ENCODE results near the gene TNFRSF12A.

TNFRSF12A gene

DNA sequence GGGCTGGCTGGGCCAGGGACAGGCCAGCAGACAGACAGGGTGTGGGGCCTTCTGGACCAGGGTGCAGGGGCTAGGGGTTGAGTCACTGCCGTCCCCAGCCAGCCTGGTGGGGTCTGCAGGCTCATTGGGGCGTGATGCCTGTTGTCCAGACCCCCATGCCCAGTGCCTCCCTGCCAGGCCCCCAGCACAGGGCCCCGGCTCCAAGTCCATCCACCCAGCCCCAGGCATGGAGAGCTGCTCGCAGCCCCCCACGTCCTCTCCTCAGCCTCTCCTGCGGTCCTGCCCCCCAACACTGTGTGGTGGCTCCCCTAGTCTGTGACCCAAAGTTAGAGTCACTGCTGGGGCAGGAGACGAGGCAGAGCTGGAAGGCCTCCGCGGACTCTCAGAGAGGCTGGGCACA, 32.9 kb upstream of the TNFRSF12A start:
- no peaks in the 10 kb centered on the region for H3K27me3 ChIP-seq (ENCODE audit: control insufficient read depth, insufficient read depth, low read length)

DNA sequence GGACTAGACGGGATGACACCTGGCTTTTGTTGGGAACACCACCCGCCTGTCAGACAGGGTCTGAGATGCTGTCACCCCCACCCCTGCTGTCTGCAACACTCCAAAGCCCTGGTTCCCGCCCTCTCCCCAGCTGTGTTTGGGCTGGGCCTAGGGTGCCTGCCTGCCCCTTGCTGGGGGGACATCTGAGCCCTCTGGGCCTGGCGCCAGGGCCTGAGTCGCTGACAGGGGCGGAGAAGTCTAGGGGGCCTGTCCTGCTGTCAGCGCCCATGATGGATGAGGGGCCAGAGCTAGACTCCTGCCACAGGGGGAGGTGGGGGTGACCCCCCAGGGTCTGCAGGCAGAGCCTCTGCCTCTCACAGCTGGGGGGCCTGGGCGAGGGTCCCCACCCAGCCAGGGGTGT, 32.3 kb upstream of the TNFRSF12A start:
- no peak overlapping the region for H3K9ac ChIP-seq (ENCODE audit: low read depth, low read length)
- no peak overlapping the region for H3K4me3 ChIP-seq (ENCODE audit: low read depth, low read length)
- no peaks in the 10 kb centered on the region for H3K27me3 ChIP-seq (ENCODE audit: control insufficient read depth, insufficient read depth, low read length)
- H3K36me3 ChIP-seq (ENCODE audit: control insufficient read depth, insufficient read depth, low read length), result no peaks in the 10 kb centered on the region
- no peaks in the 10 kb centered on the region for H3K9me3 ChIP-seq (ENCODE audit: control insufficient read depth, insufficient read depth, low read length)
- peaks cover 19% of the 10 kb centered on the region for H3K4me1 ChIP-seq (ENCODE audit: control insufficient read depth, insufficient read depth, low read length)
- H3K27ac ChIP-seq (ENCODE audit: low read depth, low read length), result no peak overlapping the region

More for the DNA sequence above, 32.9 kb upstream of the TNFRSF12A start:
- Histone ChIP-seq H3K9ac (ENCODE audit: low read depth, low read length) (no peak overlapping the region), H3K4me1 (ENCODE audit: control insufficient read depth, insufficient read depth, low read length) (peaks cover 21% of the 10 kb centered on the region), H3K27ac (ENCODE audit: low read depth, low read length) (no peak overlapping the region), H3K36me3 (ENCODE audit: control insufficient read depth, insufficient read depth, low read length) (no peaks in the 10 kb centered on the region), H3K4me3 (ENCODE audit: low read depth, low read length) (no peak overlapping the region), H3K9me3 (ENCODE audit: control insufficient read depth, insufficient read depth, low read length) (no peaks in the 10 kb centered on the region)

DNA sequence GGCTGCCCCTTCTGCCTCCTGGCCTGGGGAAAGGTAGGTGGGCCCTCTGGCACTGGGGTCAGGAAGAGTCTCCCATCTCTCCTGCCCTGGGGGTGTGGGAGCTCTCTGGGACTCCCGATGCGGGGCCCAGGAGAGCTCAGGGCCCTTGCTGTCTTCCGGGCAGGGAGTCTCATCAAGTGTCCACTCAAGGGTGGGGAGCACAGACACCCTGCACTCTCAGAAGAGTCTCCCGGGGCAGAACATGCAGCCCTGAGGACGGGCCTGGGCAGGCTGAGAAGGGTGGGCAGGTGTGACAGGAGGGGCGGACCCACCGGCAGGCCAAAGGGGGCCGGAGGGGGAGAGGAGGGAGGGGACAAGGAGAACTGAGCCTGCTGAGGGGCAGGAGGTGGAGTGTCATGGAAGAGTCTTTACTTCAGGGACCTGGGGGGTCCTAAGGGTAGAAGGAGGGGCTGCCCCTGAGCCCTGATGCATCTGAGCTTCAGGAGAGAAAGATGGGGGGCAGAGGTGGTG, 31.5 kb upstream of the TNFRSF12A start:
- Histone ChIP-seq H3K4me1 (ENCODE audit: control insufficient read depth, insufficient read depth, low read length) (peaks cover 16% of the 10 kb centered on the region), H3K9ac (ENCODE audit: low read depth, low read length) (no peak overlapping the region), H3K36me3 (ENCODE audit: control insufficient read depth, insufficient read depth, low read length) (no peaks in the 10 kb centered on the region), H3K4me3 (ENCODE audit: low read depth, low read length) (no peak overlapping the region), H3K9me3 (ENCODE audit: control insufficient read depth, insufficient read depth, low read length) (no peaks in the 10 kb centered on the region), H3K27me3 (ENCODE audit: control insufficient read depth, insufficient read depth, low read length) (no peaks in the 10 kb centered on the region), H3K27ac (ENCODE audit: low read depth, low read length) (no peak overlapping the region)

DNA sequence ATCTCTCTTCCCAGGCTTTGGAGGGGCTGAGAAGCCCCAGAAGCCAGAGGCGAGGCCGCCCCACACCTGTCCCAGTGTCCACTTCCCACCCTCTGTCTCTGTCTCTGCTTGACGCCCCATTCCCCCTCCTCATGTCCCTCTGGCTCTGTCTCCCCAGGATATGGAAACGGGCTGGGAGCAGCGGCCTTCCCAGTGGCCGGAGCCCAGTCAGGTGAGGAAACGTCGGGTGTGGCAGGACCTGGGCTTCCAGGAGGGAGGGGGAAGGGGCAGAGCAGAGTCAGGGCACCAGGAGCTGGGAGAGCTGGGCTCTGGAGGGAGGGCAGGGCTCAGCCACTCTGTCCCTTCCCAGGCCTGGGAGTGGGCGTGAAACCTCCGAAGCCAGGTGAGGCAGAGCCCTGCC, 29.3 kb upstream of the TNFRSF12A start:
- H3K27ac ChIP-seq (ENCODE audit: low read depth, low read length), result no peak overlapping the region
- H3K36me3 ChIP-seq (ENCODE audit: control insufficient read depth, insufficient read depth, low read length), result no peaks in the 10 kb centered on the region
- no peaks in the 10 kb centered on the region for H3K9me3 ChIP-seq (ENCODE audit: control insufficient read depth, insufficient read depth, low read length)
- no peaks in the 10 kb centered on the region for H3K27me3 ChIP-seq (ENCODE audit: control insufficient read depth, insufficient read depth, low read length)
- H3K4me3 ChIP-seq (ENCODE audit: low read depth, low read length), result no peak overlapping the region
- H3K9ac ChIP-seq (ENCODE audit: low read depth, low read length), result no peak overlapping the region
- H3K4me1 ChIP-seq (ENCODE audit: control insufficient read depth, insufficient read depth, low read length), result peaks cover 16% of the 10 kb centered on the region

DNA sequence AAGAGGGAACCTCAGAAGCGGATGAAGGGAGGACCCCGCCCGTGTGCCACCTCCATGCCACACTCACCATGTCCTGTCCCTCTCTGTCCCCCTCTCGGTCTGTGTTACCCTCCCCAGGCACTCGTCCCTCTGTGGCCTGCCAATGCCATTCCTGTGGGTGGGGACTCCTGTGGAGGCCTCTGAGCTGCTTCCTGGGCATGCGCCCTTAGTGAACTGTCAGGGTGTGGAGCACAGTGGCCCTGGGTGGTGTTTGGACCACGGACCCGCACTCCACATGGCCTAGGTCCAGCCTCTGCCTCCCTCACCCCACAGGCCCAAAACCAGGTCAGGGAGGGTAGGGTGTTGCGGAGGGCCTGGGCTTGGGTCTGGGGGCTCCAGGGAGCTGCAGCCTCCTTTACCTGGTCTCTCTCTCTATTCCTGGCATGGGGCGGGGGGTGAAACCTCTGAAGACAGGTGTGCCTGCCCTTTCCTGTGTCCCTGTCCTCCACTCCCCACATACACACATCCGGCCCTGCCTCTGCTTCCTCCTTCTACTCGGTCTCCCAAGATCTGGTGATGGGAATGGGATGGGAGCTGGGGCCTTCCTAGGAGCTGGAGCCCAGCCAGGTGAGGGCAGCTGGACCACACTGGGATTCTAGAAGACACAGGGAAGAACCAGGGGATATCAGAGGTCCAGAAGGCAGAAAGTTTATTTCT, 28.5 kb upstream of the TNFRSF12A start:
- no peak overlapping the region for H3K9ac ChIP-seq (ENCODE audit: low read depth, low read length)
- H3K36me3 ChIP-seq (ENCODE audit: control insufficient read depth, insufficient read depth, low read length), result no peaks in the 10 kb centered on the region
- H3K27ac ChIP-seq (ENCODE audit: low read depth, low read length), result no peak overlapping the region
- no peaks in the 10 kb centered on the region for H3K9me3 ChIP-seq (ENCODE audit: control insufficient read depth, insufficient read depth, low read length)
- no peak overlapping the region for H3K4me3 ChIP-seq (ENCODE audit: low read depth, low read length)
- H3K4me1 ChIP-seq (ENCODE audit: control insufficient read depth, insufficient read depth, low read length), result peaks cover 17% of the 10 kb centered on the region
- H3K27me3 ChIP-seq (ENCODE audit: control insufficient read depth, insufficient read depth, low read length), result no peaks in the 10 kb centered on the region

DNA sequence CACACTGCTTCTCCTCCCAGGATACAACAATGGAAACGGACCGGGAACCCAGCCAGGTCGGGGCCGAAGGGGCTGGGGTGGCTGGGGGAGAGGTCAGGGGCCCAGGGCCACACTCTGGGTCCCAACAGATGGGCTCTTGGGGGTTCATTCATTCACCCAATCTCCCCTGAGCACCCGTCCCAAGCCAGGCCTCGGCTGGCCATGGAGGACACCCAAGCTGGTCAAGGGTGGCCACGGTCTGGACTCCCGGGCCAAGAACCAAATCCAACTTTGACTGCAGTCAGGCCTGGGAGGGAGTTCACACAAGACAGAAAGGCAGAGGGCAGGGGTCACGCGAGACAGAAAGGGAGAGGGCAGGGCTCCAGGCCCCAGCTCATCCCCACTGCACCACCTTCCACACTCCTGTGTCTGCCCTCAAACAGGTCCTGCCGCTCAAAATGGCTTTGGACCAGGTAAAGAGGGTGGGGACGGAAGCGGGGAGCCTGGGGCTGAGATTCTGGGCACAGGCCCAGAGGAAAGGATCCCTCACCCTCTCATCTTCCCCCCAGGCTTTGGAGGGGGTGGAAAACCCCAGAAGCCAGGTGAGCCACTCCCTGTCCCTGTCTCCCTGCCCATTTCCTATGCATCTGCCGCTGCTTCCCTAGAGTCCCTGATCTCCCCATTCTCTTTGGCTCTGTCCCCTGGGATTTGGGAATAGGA, 27.6 kb upstream of the TNFRSF12A start:
- Histone ChIP-seq H3K9ac (ENCODE audit: low read depth, low read length) (no peak overlapping the region), H3K36me3 (ENCODE audit: control insufficient read depth, insufficient read depth, low read length) (no peaks in the 10 kb centered on the region), H3K4me3 (ENCODE audit: low read depth, low read length) (no peak overlapping the region), H3K27me3 (ENCODE audit: control insufficient read depth, insufficient read depth, low read length) (no peaks in the 10 kb centered on the region), H3K9me3 (ENCODE audit: control insufficient read depth, insufficient read depth, low read length) (no peaks in the 10 kb centered on the region), H3K27ac (ENCODE audit: low read depth, low read length) (no peak overlapping the region), H3K4me1 (ENCODE audit: control insufficient read depth, insufficient read depth, low read length) (peaks cover 20% of the 10 kb centered on the region)

DNA sequence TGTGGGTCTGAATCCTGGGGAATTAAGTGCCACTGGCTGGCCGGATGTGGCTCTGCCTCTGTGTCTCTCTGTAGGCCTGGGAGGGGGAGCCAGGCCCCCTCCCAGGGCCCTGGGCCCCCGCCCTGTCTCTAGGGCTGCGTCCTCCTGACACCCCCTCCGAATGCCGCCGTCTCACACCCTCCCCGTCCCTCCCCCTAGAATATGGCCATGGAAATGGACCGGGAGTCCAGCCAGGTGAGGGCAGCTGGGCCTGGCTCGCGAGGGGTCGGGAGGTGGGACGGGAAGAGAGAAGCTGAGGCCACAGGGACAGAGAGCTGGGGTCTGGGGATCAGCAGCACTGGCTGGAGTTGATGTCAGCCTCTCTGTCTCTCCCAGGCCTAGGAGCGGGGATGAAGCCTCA, 23.9 kb upstream of the TNFRSF12A start:
- H3K27me3 ChIP-seq (ENCODE audit: control insufficient read depth, insufficient read depth, low read length), result no peaks in the 10 kb centered on the region
- H3K9ac ChIP-seq (ENCODE audit: low read depth, low read length), result no peak overlapping the region
- no peaks in the 10 kb centered on the region for H3K36me3 ChIP-seq (ENCODE audit: control insufficient read depth, insufficient read depth, low read length)
- 0 out of 2 replicates have a peak, but pooled peaks cover 5% of the 10 kb centered on the region for H3K4me1 ChIP-seq (ENCODE audit: control insufficient read depth, insufficient read depth, low read length)
- H3K4me3 ChIP-seq (ENCODE audit: low read depth, low read length), result no peak overlapping the region
- no peaks in the 10 kb centered on the region for H3K9me3 ChIP-seq (ENCODE audit: control insufficient read depth, insufficient read depth, low read length)
- H3K27ac ChIP-seq (ENCODE audit: low read depth, low read length), result no peak overlapping the region

DNA sequence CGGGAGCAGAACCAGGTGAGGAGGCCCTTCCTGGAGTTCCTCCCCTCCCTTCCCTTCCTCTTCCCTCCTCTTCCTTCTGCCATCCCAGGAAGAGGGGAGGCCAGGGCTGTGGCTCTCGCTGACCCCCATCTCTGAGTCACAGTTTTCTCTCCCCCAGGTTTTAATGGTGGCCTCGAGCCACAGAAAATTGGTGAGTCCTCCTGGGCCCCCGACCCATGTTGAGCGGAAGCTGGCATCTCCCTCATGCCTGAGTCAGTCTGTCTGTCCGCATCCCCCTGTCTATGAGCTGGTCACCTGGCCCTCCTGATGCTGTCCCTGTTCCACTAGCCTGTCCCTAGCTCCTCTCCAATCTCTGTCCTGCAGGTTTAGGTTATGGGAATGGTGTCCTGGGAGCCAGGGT, 20.2 kb upstream of the TNFRSF12A start:
- Histone ChIP-seq H3K9ac (ENCODE audit: low read depth, low read length) (no peak overlapping the region), H3K4me1 (ENCODE audit: control insufficient read depth, insufficient read depth, low read length) (peaks cover 5% of the 10 kb centered on the region; the same call in 1 of the 2 replicates), H3K4me3 (ENCODE audit: low read depth, low read length) (no peak overlapping the region), H3K36me3 (ENCODE audit: control insufficient read depth, insufficient read depth, low read length) (no peaks in the 10 kb centered on the region), H3K27ac (ENCODE audit: low read depth, low read length) (no peak overlapping the region), H3K27me3 (ENCODE audit: control insufficient read depth, insufficient read depth, low read length) (no peaks in the 10 kb centered on the region), H3K9me3 (ENCODE audit: control insufficient read depth, insufficient read depth, low read length) (no peaks in the 10 kb centered on the region)

DNA sequence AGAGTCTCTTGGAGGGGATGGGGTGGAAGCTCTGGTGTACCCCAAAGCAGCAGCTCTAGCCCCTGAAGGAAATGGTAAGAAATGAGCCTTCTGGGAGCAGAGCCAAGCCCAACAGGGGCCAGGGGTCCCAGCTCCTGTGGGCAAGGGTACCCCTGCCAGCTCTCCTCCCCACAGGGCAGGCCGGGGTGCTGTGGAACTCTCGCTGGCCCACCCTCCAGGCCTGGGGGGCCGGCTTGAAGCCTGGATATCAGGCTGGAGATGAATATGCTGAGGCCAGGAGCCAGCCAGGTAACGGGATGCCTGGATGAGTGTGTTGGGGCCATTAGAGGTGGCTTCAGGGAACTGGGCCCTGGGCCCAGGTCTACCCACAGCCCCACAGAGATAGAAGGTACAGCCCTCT, 19.6 kb upstream of the TNFRSF12A start:
- Histone ChIP-seq H3K36me3 (ENCODE audit: control insufficient read depth, insufficient read depth, low read length) (no peaks in the 10 kb centered on the region), H3K9me3 (ENCODE audit: control insufficient read depth, insufficient read depth, low read length) (no peaks in the 10 kb centered on the region), H3K9ac (ENCODE audit: low read depth, low read length) (no peak overlapping the region), H3K4me3 (ENCODE audit: low read depth, low read length) (no peak overlapping the region), H3K27ac (ENCODE audit: low read depth, low read length) (no peak overlapping the region), H3K27me3 (ENCODE audit: control insufficient read depth, insufficient read depth, low read length) (no peaks in the 10 kb centered on the region), H3K4me1 (ENCODE audit: control insufficient read depth, insufficient read depth, low read length) (peaks cover 5% of the 10 kb centered on the region; the same call in 1 of the 2 replicates)

DNA sequence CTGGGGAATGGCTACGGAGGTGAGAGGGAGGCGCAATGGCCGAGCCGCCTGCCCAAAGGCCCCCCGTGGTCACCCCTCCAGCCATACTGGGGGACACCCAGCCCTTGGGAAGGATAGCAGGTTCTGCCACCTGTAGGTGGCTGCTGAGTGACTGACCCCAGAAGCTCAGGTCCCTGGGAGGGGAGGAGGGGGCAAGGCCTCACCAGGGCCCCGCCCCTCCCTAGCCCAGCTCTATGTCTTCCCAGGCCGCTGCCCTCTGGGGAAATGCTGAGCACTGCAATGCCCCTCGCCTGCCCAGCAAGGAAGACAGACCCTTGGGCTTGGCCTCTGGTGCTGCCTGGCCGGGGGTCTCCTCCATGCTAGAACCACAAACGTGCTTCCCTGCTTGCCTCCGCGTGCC, 18.9 kb upstream of the TNFRSF12A start:
- H3K9ac ChIP-seq (ENCODE audit: low read depth, low read length), result no peak overlapping the region
- H3K27me3 ChIP-seq (ENCODE audit: control insufficient read depth, insufficient read depth, low read length), result no peaks in the 10 kb centered on the region
- no peaks in the 10 kb centered on the region for H3K36me3 ChIP-seq (ENCODE audit: control insufficient read depth, insufficient read depth, low read length)
- H3K27ac ChIP-seq (ENCODE audit: low read depth, low read length), result no peak overlapping the region
- H3K4me3 ChIP-seq (ENCODE audit: low read depth, low read length), result no peak overlapping the region
- no peaks in the 10 kb centered on the region for H3K9me3 ChIP-seq (ENCODE audit: control insufficient read depth, insufficient read depth, low read length)
- H3K4me1 ChIP-seq (ENCODE audit: control insufficient read depth, insufficient read depth, low read length), result peaks cover 12% of the 10 kb centered on the region

DNA sequence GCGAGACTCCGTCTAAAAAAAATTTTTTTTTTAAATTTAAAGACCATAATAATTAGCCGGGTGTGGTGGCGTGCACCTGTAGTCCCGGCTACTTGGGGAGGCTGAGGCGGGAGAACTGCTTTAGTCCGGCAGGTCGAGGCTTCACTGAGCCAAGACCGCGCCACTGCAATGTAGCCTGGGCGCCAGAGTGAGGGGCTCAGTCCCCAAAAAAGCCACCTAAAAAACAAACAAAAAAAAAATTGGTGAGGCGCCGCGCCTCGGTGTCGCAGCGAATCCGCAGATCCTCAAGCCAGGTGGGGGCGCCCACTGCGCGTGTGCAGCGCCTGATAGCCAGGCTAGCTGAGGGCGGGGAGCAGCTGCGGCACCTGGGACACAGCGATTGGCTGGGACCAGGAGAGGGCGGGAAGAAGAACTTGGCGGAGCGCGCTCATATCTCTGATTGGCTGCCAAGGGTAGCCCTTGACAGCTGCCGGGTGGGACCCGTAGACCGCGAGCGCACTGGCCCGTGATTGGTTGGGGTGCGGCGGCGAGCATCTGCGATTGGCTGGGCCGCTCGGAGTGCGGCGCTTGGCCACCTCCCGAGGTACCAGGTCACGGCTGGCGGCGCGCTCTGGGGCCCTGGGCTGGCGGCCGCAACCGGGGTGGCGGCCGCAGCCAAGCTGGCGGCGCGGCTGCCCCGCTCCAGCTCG, 16.4 kb upstream of the TNFRSF12A start:
- H3K27me3 ChIP-seq (ENCODE audit: control insufficient read depth, insufficient read depth, low read length), result no peaks in the 10 kb centered on the region
- H3K4me3 ChIP-seq (ENCODE audit: low read depth, low read length), result no peak overlapping the region; the same call in 1 of the 2 replicates
- no peak overlapping the region for H3K9ac ChIP-seq (ENCODE audit: low read depth, low read length)
- H3K27ac ChIP-seq (ENCODE audit: low read depth, low read length), result no peak overlapping the region
- peaks cover 28% of the 10 kb centered on the region for H3K4me1 ChIP-seq (ENCODE audit: control insufficient read depth, insufficient read depth, low read length)
- H3K9me3 ChIP-seq (ENCODE audit: control insufficient read depth, insufficient read depth, low read length), result no peaks in the 10 kb centered on the region
- H3K36me3 ChIP-seq (ENCODE audit: control insufficient read depth, insufficient read depth, low read length), result no peaks in the 10 kb centered on the region; the same call in 1 of the 2 replicates

Data from HUES48 (cell line).